CD4-positive, alpha-beta memory T cell (primary cell): ENCODE results near the gene TMEM203. TPM values are rescaled to one million over a fixed set of nuclear protein-coding genes. Genes with fewer than 3 reads are reported as not detected.

Experiments
- CTCF ChIA-PET: fragments of 350-600 bp; sonication (Branson Sonifier 250); formaldehyde crosslinking; loops from one replicate; lab custom pipeline; 2021; ENCODE audit warnings: inconsistent platforms; ENCODE audit not compliant: partially characterized antibody; lab: Charles Lee
- POLR2A ChIA-PET: fragments of 350-600 bp; sonication (Branson Sonifier 250); formaldehyde crosslinking; loops from one replicate; lab custom pipeline; 2021; ENCODE audit not compliant: partially characterized antibody; lab: Charles Lee
- DNase-seq, 5 donors: peaks; one replicate each; pipeline versions ENCODE4 v3.0.0 to v3.0.0-alpha.2; 2020 to 2022; ENCODE audit warnings: mixed read lengths in 1 of 5
- H3K27ac ChIP-seq: one replicate; pipeline ENCODE4 v1.7.0; 2013; ENCODE audit warnings: low read depth, low read length
- H3K27me3 ChIP-seq: 2 replicates; pipeline ENCODE4 v1.7.0; 2013; ENCODE audit warnings: mild to moderate bottlenecking, low read length, moderate library complexity; ENCODE audit not compliant: insufficient read depth
- H3K36me3 ChIP-seq: 2 replicates; pipeline ENCODE4 v1.7.0; 2013; ENCODE audit warnings: mild to moderate bottlenecking, low read length, moderate library complexity; ENCODE audit not compliant: insufficient read depth
- H3K4me1 ChIP-seq: 2 replicates; pipeline ENCODE4 v1.7.0; 2013; ENCODE audit warnings: mild to moderate bottlenecking, low read length, moderate library complexity; ENCODE audit not compliant: insufficient read depth
- H3K4me3 ChIP-seq, 2 donors: one replicate each; pipeline ENCODE4 v1.7.0; 2013; ENCODE audit warnings: low read length in 2 of 2, mild to moderate bottlenecking in 1 of 2
- H3K9me3 ChIP-seq, 2 donors: one replicate each; pipeline ENCODE4 v1.7.0; 2013; ENCODE audit warnings: low read length in 2 of 2, control low read depth in 1 of 2; ENCODE audit not compliant: control insufficient read depth in 1 of 2
- H3K27ac Mint-ChIP-seq, 7 donors: one replicate each; pipeline ENCODE4 v1.8.0; 2020 to 2021; ENCODE audit warnings: mixed read lengths in 7 of 7, mild to moderate bottlenecking in 6 of 7, inconsistent platforms in 3 of 7, moderate library complexity in 3 of 7
- H3K27me3 Mint-ChIP-seq, 2 donors: one replicate each; pipeline ENCODE4 v1.8.0; 2020 to 2021; ENCODE audit warnings: mixed read lengths in 2 of 2
- H3K36me3 Mint-ChIP-seq, 2 donors: one replicate each; pipeline ENCODE4 v1.8.0; 2020 to 2021; ENCODE audit warnings: mixed read lengths in 2 of 2, inconsistent platforms in 1 of 2, mild to moderate bottlenecking in 1 of 2
- H3K4me1 Mint-ChIP-seq, 4 donors: one replicate each; pipeline ENCODE4 v1.8.0; 2020 to 2021; ENCODE audit warnings: mixed read lengths in 4 of 4, mild to moderate bottlenecking in 1 of 4
- H3K4me3 Mint-ChIP-seq, 8 donors: one replicate each; pipeline ENCODE4 v1.8.0; 2020 to 2021; ENCODE audit warnings: mixed read lengths in 8 of 8, mild to moderate bottlenecking in 7 of 8, moderate library complexity in 6 of 8, inconsistent platforms in 3 of 8
- H3K9me3 Mint-ChIP-seq, 8 donors: one replicate each; pipeline ENCODE4 v1.8.0; 2020 to 2021; ENCODE audit warnings: mixed read lengths in 8 of 8, mild to moderate bottlenecking in 5 of 8, inconsistent platforms in 3 of 8, moderate library complexity in 1 of 8
- intact Hi-C: fragments of 100-400 bp; cut with micrococcal nuclease; formaldehyde crosslinking; loops from one replicate; pipeline ENCODE4 v1.15.1; 2023
- polyA plus RNA-seq, 2 donors: library from polyadenylated mRNA; unstranded; fragments of 300-500 nt; fragmentation: Illumina TruSeq; gene quantifications; one replicate each; pipeline ENCODE4 v1.2.3, GENCODE V29; 2021
- total RNA-seq, 2 experiments: library from RNA; stranded (reverse); gene quantifications; one replicate each; pipeline ENCODE4 v1.2.3, GENCODE V29; 2021

Gene TMEM203
- total and polyA plus RNA-seq, 4 experiments from 2014 or later, result 39.5 to 170 (median 86.0) TPM

- Mint-ChIP-seq H3K27ac (peak overlapping the region in 2 of 7 donors; percentile 12 to 36), H3K36me3 (no peaks in the 10 kb centered on the region), H3K27me3 (no peaks in the 10 kb centered on the region), H3K4me3 (peak overlapping the region in 3 of 8 donors; percentile 9 to 52 (median 20)), H3K9me3 (no peaks in the 10 kb centered on the region), H3K4me1 (peaks cover 0 to 14% (median 3%) of the 10 kb centered on the region in 4 donors)
- ChIA-PET CTCF (interaction anchor here (0.9 kb wide), 1 partner anchor 32 kb away, joined by 3 read pairs; the partner anchor contains the start of genes ANAPC2 and SSNA1), POLR2A (interaction anchor here (1.1 to 6.8 kb wide), 6 partner anchors 14 to 91 kb away, joined by 3 to 61 read pairs (median 6); partner anchors contain the start of genes ANAPC2, NDOR1, SSNA1 and TMEM203)
- H3K27me3 ChIP-seq, result no peaks in the 10 kb centered on the region
- intact Hi-C loops, result loop anchor here (5.0 kb wide), 1 partner anchor 493 kb away; no protein-coding TSS in a partner anchor
- no peak overlapping the region for H3K27ac ChIP-seq
- H3K36me3 ChIP-seq, result no peaks in the 10 kb centered on the region
- no peaks in the 10 kb centered on the region for H3K9me3 ChIP-seq
- no peak overlapping the region for H3K4me3 ChIP-seq
- peaks cover 18% of the 10 kb centered on the region for H3K4me1 ChIP-seq
- DNase-seq, result no peak
Measured at GRCh38 chr9:137220317-137221094, 15.1 kb upstream of the TMEM203 start.

GRCh38 chr9:137219757-137220316 is 14.4 kb upstream of the TMEM203 start:
- Mint-ChIP-seq H3K4me3 (no peak overlapping the region), H3K9me3 (no peaks in the 10 kb centered on the region), H3K27me3 (no peaks in the 10 kb centered on the region), H3K4me1 (peaks cover 0 to 14% (median 3%) of the 10 kb centered on the region in 4 donors), H3K27ac (peak overlapping the region in 2 of 7 donors; percentile 36 to 38), H3K36me3 (no peaks in the 10 kb centered on the region)
- CTCF ChIA-PET, result interaction anchor here (0.9 kb wide), 1 partner anchor 31 kb away, joined by 3 read pairs; the partner anchor contains the start of genes ANAPC2 and SSNA1
- H3K4me3 ChIP-seq, result no peak overlapping the region
- no peaks in the 10 kb centered on the region for H3K27me3 ChIP-seq
- H3K4me1 ChIP-seq, result peaks cover 18% of the 10 kb centered on the region
- no peaks in the 10 kb centered on the region for H3K9me3 ChIP-seq
- no peaks in the 10 kb centered on the region for H3K36me3 ChIP-seq
- intact Hi-C loops, result loop anchor here (5.0 kb wide), 1 partner anchor 493 kb away; no protein-coding TSS in a partner anchor
- POLR2A ChIA-PET, result interaction anchor here (1.2 to 6.8 kb wide), 4 partner anchors 17 to 90 kb away, joined by 4 to 61 read pairs (median 6); partner anchors contain the start of genes ANAPC2, SSNA1 and TPRN
- H3K27ac ChIP-seq, result no peak overlapping the region
- DNase-seq, result no peak

GRCh38 chr9:137218754-137219271 is 13.4 kb upstream of the TMEM203 start:
- Histone ChIP-seq H3K27me3 (no peaks in the 10 kb centered on the region), H3K4me1 (peaks cover 10% of the 10 kb centered on the region), H3K36me3 (no peaks in the 10 kb centered on the region), H3K27ac (no peak overlapping the region), H3K4me3 (no peak overlapping the region), H3K9me3 (no peaks in the 10 kb centered on the region)
- no peaks in the 10 kb centered on the region for H3K36me3 Mint-ChIP-seq
- POLR2A ChIA-PET, result interaction anchor here (0.9 to 6.8 kb wide), 4 partner anchors 18 to 30 kb away, joined by 3 to 61 read pairs (median 6); partner anchors contain the start of genes ANAPC2, SSNA1 and TPRN
- no peak overlapping the region for H3K27ac Mint-ChIP-seq
- H3K4me1 Mint-ChIP-seq, result peaks cover 0 to 10% (median 2%) of the 10 kb centered on the region in 4 donors
- H3K27me3 Mint-ChIP-seq, result no peaks in the 10 kb centered on the region
- H3K4me3 Mint-ChIP-seq, result no peak overlapping the region
- no peaks in the 10 kb centered on the region for H3K9me3 Mint-ChIP-seq
- intact Hi-C loops, result no loop called here
- CTCF ChIA-PET, result interaction anchor here (0.5 to 0.6 kb wide), 2 partner anchors 26 to 101 kb away, joined by 3 to 4 read pairs; no protein-coding TSS in a partner anchor
- DNase-seq, result no peak

GRCh38 chr9:137218212-137218753 is 12.8 kb upstream of the TMEM203 start:
- ChIA-PET POLR2A (interaction anchor here (0.9 to 6.8 kb wide), 4 partner anchors 18 to 29 kb away, joined by 3 to 61 read pairs (median 8); partner anchors contain the start of genes ANAPC2, SSNA1 and TPRN), CTCF (no interaction called here)
- Mint-ChIP-seq H3K9me3 (no peaks in the 10 kb centered on the region), H3K36me3 (no peaks in the 10 kb centered on the region), H3K27me3 (no peaks in the 10 kb centered on the region), H3K4me1 (peaks cover 0 to 4% (median 2%) of the 10 kb centered on the region in 4 donors), H3K4me3 (no peak overlapping the region), H3K27ac (no peak overlapping the region)
- Histone ChIP-seq H3K4me3 (no peak overlapping the region), H3K27ac (no peak overlapping the region), H3K36me3 (no peaks in the 10 kb centered on the region), H3K4me1 (peaks cover 9% of the 10 kb centered on the region), H3K9me3 (no peaks in the 10 kb centered on the region), H3K27me3 (no peaks in the 10 kb centered on the region)
- intact Hi-C loops, result no loop called here
- DNase-seq, result no peak

- Mint-ChIP-seq H3K9me3 (no peaks in the 10 kb centered on the region), H3K27me3 (no peaks in the 10 kb centered on the region), H3K36me3 (no peaks in the 10 kb centered on the region), H3K4me1 (no peaks in the 10 kb centered on the region), H3K27ac (no peak overlapping the region), H3K4me3 (peak overlapping the region in 1 of 8 donors; percentile 10)
- ChIA-PET POLR2A (interaction anchor here (0.9 to 6.8 kb wide), 4 partner anchors 17 to 105 kb away, joined by 3 to 61 read pairs (median 5); partner anchors contain the start of genes ANAPC2, SSNA1 and TPRN), CTCF (no interaction called here)
- no peak overlapping the region for H3K27ac ChIP-seq
- no peaks in the 10 kb centered on the region for H3K36me3 ChIP-seq
- intact Hi-C loops, result no loop called here
- no peak for DNase-seq
- no peaks in the 10 kb centered on the region for H3K9me3 ChIP-seq
- no peak overlapping the region for H3K4me3 ChIP-seq
- H3K27me3 ChIP-seq, result no peaks in the 10 kb centered on the region
- peaks cover 2% of the 10 kb centered on the region for H3K4me1 ChIP-seq
Measured at GRCh38 chr9:137217276-137218211, 12.1 kb upstream of the TMEM203 start.
